ENCODE measurements around the gene SYT1. TPM values are rescaled to one million over a fixed set of nuclear protein-coding genes. Genes with fewer than 3 reads are reported as not detected.

Gene SYT1
- total and polyA plus RNA-seq, 2 of the 8 experiments (the other 6 are each of a cell fraction or from before 2014, with no cell fraction given) = 11.0 to 34.6 TPM

DNA sequence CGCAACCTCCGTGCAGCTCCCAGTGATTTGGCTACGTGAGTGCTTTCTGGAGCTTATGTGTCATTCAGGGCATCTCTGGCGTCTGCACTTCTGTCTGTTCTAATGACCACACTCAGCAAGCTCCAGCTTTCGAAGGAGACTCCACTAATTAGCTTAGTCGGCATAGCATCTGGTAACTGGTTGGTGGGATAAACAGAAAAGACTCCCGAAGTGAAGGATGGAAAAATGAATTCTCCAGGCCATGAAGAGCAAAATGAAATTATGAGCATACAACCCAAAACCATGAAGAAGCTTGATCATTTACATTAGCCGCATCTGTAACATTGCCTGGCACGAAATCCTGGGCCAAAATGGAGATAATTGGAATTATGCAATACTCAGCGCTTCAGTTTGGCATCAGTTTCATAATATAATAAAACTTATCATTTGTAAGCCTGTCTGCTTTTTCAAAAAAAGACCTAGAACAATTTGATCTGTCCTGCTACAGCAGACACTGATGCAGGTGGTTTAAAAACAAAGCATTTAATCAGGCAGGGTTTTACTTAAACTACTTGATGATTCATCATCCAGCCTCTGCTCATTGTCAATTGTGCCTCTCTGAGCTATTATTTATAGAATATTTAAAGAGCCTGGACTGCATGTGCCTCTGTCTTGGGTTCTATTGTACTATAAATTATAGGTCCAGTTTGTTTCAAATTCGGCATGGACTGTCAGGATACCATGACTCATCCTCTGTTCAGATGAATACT lies 87.4 kb downstream of the SYT1 start (continued):
- TF ChIP-seq, protein P1, sequence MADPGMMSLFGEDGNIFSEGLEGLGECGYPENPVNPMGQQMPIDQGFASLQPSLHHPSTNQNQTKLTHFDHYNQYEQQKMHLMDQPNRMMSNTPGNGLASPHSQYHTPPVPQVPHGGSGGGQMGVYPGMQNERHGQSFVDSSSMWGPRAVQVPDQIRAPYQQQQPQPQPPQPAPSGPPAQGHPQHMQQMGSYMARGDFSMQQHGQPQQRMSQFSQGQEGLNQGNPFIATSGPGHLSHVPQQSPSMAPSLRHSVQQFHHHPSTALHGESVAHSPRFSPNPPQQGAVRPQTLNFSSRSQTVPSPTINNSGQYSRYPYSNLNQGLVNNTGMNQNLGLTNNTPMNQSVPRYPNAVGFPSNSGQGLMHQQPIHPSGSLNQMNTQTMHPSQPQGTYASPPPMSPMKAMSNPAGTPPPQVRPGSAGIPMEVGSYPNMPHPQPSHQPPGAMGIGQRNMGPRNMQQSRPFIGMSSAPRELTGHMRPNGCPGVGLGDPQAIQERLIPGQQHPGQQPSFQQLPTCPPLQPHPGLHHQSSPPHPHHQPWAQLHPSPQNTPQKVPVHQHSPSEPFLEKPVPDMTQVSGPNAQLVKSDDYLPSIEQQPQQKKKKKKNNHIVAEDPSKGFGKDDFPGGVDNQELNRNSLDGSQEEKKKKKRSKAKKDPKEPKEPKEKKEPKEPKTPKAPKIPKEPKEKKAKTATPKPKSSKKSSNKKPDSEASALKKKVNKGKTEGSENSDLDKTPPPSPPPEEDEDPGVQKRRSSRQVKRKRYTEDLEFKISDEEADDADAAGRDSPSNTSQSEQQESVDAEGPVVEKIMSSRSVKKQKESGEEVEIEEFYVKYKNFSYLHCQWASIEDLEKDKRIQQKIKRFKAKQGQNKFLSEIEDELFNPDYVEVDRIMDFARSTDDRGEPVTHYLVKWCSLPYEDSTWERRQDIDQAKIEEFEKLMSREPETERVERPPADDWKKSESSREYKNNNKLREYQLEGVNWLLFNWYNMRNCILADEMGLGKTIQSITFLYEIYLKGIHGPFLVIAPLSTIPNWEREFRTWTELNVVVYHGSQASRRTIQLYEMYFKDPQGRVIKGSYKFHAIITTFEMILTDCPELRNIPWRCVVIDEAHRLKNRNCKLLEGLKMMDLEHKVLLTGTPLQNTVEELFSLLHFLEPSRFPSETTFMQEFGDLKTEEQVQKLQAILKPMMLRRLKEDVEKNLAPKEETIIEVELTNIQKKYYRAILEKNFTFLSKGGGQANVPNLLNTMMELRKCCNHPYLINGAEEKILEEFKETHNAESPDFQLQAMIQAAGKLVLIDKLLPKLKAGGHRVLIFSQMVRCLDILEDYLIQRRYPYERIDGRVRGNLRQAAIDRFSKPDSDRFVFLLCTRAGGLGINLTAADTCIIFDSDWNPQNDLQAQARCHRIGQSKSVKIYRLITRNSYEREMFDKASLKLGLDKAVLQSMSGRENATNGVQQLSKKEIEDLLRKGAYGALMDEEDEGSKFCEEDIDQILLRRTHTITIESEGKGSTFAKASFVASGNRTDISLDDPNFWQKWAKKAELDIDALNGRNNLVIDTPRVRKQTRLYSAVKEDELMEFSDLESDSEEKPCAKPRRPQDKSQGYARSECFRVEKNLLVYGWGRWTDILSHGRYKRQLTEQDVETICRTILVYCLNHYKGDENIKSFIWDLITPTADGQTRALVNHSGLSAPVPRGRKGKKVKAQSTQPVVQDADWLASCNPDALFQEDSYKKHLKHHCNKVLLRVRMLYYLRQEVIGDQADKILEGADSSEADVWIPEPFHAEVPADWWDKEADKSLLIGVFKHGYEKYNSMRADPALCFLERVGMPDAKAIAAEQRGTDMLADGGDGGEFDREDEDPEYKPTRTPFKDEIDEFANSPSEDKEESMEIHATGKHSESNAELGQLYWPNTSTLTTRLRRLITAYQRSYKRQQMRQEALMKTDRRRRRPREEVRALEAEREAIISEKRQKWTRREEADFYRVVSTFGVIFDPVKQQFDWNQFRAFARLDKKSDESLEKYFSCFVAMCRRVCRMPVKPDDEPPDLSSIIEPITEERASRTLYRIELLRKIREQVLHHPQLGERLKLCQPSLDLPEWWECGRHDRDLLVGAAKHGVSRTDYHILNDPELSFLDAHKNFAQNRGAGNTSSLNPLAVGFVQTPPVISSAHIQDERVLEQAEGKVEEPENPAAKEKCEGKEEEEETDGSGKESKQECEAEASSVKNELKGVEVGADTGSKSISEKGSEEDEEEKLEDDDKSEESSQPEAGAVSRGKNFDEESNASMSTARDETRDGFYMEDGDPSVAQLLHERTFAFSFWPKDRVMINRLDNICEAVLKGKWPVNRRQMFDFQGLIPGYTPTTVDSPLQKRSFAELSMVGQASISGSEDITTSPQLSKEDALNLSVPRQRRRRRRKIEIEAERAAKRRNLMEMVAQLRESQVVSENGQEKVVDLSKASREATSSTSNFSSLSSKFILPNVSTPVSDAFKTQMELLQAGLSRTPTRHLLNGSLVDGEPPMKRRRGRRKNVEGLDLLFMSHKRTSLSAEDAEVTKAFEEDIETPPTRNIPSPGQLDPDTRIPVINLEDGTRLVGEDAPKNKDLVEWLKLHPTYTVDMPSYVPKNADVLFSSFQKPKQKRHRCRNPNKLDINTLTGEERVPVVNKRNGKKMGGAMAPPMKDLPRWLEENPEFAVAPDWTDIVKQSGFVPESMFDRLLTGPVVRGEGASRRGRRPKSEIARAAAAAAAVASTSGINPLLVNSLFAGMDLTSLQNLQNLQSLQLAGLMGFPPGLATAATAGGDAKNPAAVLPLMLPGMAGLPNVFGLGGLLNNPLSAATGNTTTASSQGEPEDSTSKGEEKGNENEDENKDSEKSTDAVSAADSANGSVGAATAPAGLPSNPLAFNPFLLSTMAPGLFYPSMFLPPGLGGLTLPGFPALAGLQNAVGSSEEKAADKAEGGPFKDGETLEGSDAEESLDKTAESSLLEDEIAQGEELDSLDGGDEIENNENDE (IDR thresholded peaks at IDR 0.05; ENCODE audit: insufficient replicate concordance, low read length) = no peak
- TF ChIP-seq RNF2 (IDR thresholded peaks at IDR 0.05; ENCODE audit: borderline replicate concordance, low read depth, low read length, missing control alignments, poor library complexity, severe bottlenecking) = no peak

All from H1 (cell line).